H1 (cell line): ENCODE results near the gene GPR25. TPM values are rescaled to one million over a fixed set of nuclear protein-coding genes. Genes with fewer than 3 reads are reported as not detected.

ENCODE experiments used
- CTCF ChIA-PET: fragments of 300-600 bp; sonication (Branson Sonifier 250); formaldehyde crosslinking; loops from one replicate; lab custom pipeline; 2021; ENCODE audit not compliant: partially characterized antibody; lab: Charles Lee
- POLR2A ChIA-PET: fragments of 300-600 bp; sonication (Branson Sonifier 250); formaldehyde crosslinking; loops from one replicate; lab custom pipeline; 2021; ENCODE audit warnings: inconsistent platforms; ENCODE audit not compliant: partially characterized antibody; lab: Charles Lee
- DNase-seq, 2 experiments: peaks; one replicate each; pipeline versions ENCODE4 v3.0.0 to v3.0.0-alpha.2; 2010 to 2022; ENCODE audit warnings: low spot score in 2 of 2, low read depth in 1 of 2, mixed read lengths in 1 of 2
- FAIRE-seq: peaks from 2 replicates; lab custom pipeline; 2011; peaks lifted over from hg19 to GRCh38; lab: Jason Lieb, UNC
- H2AFZ ChIP-seq: 2 replicates; pipeline ENCODE4 v1.8.1; 2012; ENCODE audit warnings: low read length, inconsistent platforms
- H2AK5ac ChIP-seq: 2 replicates; pipeline ENCODE4 v1.6.1; 2013; ENCODE audit warnings: low read depth, low read length
- H2BK120ac ChIP-seq: replicated peaks from 2 replicates; pipeline ENCODE3; 2013; ENCODE audit warnings: low read depth, low read length, inconsistent platforms
- H2BK12ac ChIP-seq: 2 replicates; pipeline ENCODE4 v1.6.1; 2013; ENCODE audit warnings: low read depth, low read length
- H2BK15ac ChIP-seq: 2 replicates; pipeline ENCODE4 v1.6.1; 2013; ENCODE audit warnings: low read length
- H2BK20ac ChIP-seq: 2 replicates; pipeline ENCODE4 v1.6.1; 2013; ENCODE audit warnings: low read length
- H2BK5ac ChIP-seq: 2 replicates; pipeline ENCODE4 v1.6.1; 2013; ENCODE audit warnings: low read depth, low read length
- H3K14ac ChIP-seq: 2 replicates; pipeline ENCODE4 v1.6.1; 2013; ENCODE audit warnings: inconsistent platforms; ENCODE audit not compliant: insufficient read length
- H3K18ac ChIP-seq: 2 replicates; pipeline ENCODE4 v1.6.1; 2013; ENCODE audit warnings: low read length; ENCODE audit errors: extremely low read depth
- H3K23ac ChIP-seq: 2 replicates; pipeline ENCODE4 v1.6.1; 2013; ENCODE audit warnings: inconsistent platforms; ENCODE audit not compliant: insufficient read length
- H3K23me2 ChIP-seq: 2 replicates; pipeline ENCODE4 v1.6.1; 2013; ENCODE audit warnings: low read depth, low read length
- H3K27ac ChIP-seq: 2 replicates; pipeline ENCODE4 v1.6.1; 2011; ENCODE audit warnings: low read depth, low read length, inconsistent platforms
- H3K27me3 ChIP-seq, 4 experiments: replicated peaks in 1 of 4; 1 replicate in 1 of 4; 2 replicates in 3 of 4; pipeline versions ENCODE4 v1.6.1 to v1.8.1; 2011 to 2013; ENCODE audit warnings: low read length in 3 of 4, mild to moderate bottlenecking in 3 of 4, inconsistent platforms in 2 of 4, mixed read lengths in 2 of 4, moderate library complexity in 1 of 4; ENCODE audit not compliant: control insufficient read depth in 3 of 4, insufficient read depth in 3 of 4; ENCODE audit errors: extremely low read depth in 1 of 4
- H3K36me3 ChIP-seq, 4 experiments: 2 replicates each; pipeline versions ENCODE4 v1.6.1 to v1.8.1; 2011 to 2013; ENCODE audit warnings: mild to moderate bottlenecking in 4 of 4, low read length in 3 of 4, moderate library complexity in 2 of 4, control low read depth in 1 of 4, inconsistent platforms in 1 of 4; ENCODE audit not compliant: insufficient read depth in 4 of 4, control insufficient read depth in 2 of 4
- H3K4ac ChIP-seq: replicated peaks from 2 replicates; pipeline ENCODE3; 2013; ENCODE audit warnings: low read length, low read depth, mixed read lengths, inconsistent platforms; ENCODE audit not compliant: insufficient read length
- H3K4me1 ChIP-seq, 4 experiments: replicated peaks in 1 of 4; 1 replicate in 1 of 4; 2 replicates in 3 of 4; pipeline versions ENCODE4 v1.6.1 to v1.8.1; 2011 to 2013; ENCODE audit warnings: low read length in 3 of 4, inconsistent platforms in 2 of 4, mixed read lengths in 1 of 4; ENCODE audit not compliant: insufficient read depth in 4 of 4, control insufficient read depth in 3 of 4
- H3K4me2 ChIP-seq, 2 experiments: 2 replicates each; pipeline versions ENCODE4 v1.6.1 to v1.8.1; 2011 to 2013; ENCODE audit warnings: low read depth in 2 of 2, low read length in 2 of 2, control low read depth in 1 of 2, inconsistent platforms in 1 of 2, mild to moderate bottlenecking in 1 of 2; ENCODE audit not compliant: insufficient read depth in 1 of 2
- H3K4me3 ChIP-seq, 4 experiments: fragments of 200-600, 300-600 bp in 1 of 4; sonication (generic), shearing (Covaris generic), sonication (Bioruptor Twin) in 1 of 4; 2 replicates each; pipeline versions ENCODE4 v1.5.1 to v1.8.1; 2011 to 2016; ENCODE audit warnings: low read length in 4 of 4, low read depth in 3 of 4, control low read depth in 2 of 4, inconsistent platforms in 2 of 4, mild to moderate bottlenecking in 2 of 4, mixed read lengths in 1 of 4, moderate library complexity in 1 of 4; ENCODE audit not compliant: insufficient read depth in 2 of 4; ENCODE audit errors: extremely low read depth in 1 of 4
- H3K56ac ChIP-seq: replicated peaks from 2 replicates; pipeline ENCODE3; 2013; ENCODE audit warnings: low read depth, mild to moderate bottlenecking, mixed read lengths, low read length, inconsistent platforms; ENCODE audit not compliant: insufficient read length
- H3K79me1 ChIP-seq: 2 replicates; pipeline ENCODE4 v1.6.1; 2013; ENCODE audit warnings: low read depth, low read length, control low read depth
- H3K79me2 ChIP-seq, 2 experiments: 2 replicates each; pipeline versions ENCODE4 v1.6.1 to v1.8.1; 2012 to 2013; ENCODE audit warnings: low read length in 2 of 2, mild to moderate bottlenecking in 2 of 2, inconsistent platforms in 1 of 2; ENCODE audit not compliant: insufficient read depth in 2 of 2, control insufficient read depth in 1 of 2
- H3K9ac ChIP-seq, 4 experiments: replicated peaks in 1 of 4; 1 replicate in 1 of 4; 2 replicates in 3 of 4; pipeline versions ENCODE4 v1.6.1 to v1.8.1; 2011 to 2013; ENCODE audit warnings: low read depth in 3 of 4, low read length in 3 of 4, control low read depth in 2 of 4, mild to moderate bottlenecking in 2 of 4, moderate library complexity in 2 of 4, inconsistent platforms in 1 of 4; ENCODE audit errors: extremely low read depth in 1 of 4
- H3K9me3 ChIP-seq, 2 experiments: 2 replicates each; pipeline versions ENCODE4 v1.6.1 to v1.8.1; 2012 to 2013; ENCODE audit warnings: mild to moderate bottlenecking in 2 of 2, moderate library complexity in 2 of 2, control low read depth in 1 of 2, inconsistent platforms in 1 of 2, low read depth in 1 of 2, low read length in 1 of 2, mixed read lengths in 1 of 2; ENCODE audit not compliant: insufficient read depth in 2 of 2
- H4K20me1 ChIP-seq, 2 experiments: replicated peaks in 1 of 2; 2 replicates each; pipeline versions ENCODE3 to v1.8.1; 2011 to 2013; ENCODE audit warnings: inconsistent platforms in 2 of 2, low read length in 2 of 2, mild to moderate bottlenecking in 1 of 2; ENCODE audit not compliant: insufficient read depth in 2 of 2, control insufficient read depth in 1 of 2
- H4K5ac ChIP-seq: 2 replicates; pipeline ENCODE4 v1.6.1; 2013; ENCODE audit warnings: low read length, low read depth, mixed read lengths, inconsistent platforms; ENCODE audit not compliant: insufficient read length
- H4K8ac ChIP-seq: 2 replicates; pipeline ENCODE4 v1.8.0; 2013; ENCODE audit warnings: mild to moderate bottlenecking, moderate library complexity, low read length, inconsistent platforms; ENCODE audit not compliant: insufficient read depth; ENCODE audit errors: extremely low read depth
- H4K91ac ChIP-seq: replicated peaks from 2 replicates; pipeline ENCODE3; 2013; ENCODE audit warnings: low read length, mixed read lengths, inconsistent platforms; ENCODE audit not compliant: insufficient read length
- CBX8 ChIP-seq: fragments of 300-800, 300-1000 bp; sonication (generic); IDR thresholded peaks from 2 replicates; pipeline ENCODE4 v1.7.1; 2016; ENCODE audit warnings: low read depth, low read length, borderline replicate concordance
- GABPA ChIP-seq: IDR thresholded peaks from 2 replicates; pipeline ENCODE4 v1.6.1; 2011; ENCODE audit warnings: mild to moderate bottlenecking, low read length, moderate library complexity, borderline replicate concordance; ENCODE audit not compliant: insufficient read depth
- HDAC2 ChIP-seq, 2 experiments: fragments of 300-600 bp in 1 of 2; sonication (generic) in 1 of 2; IDR thresholded peaks; 2 replicates each; pipeline ENCODE4 v1.6.1; 2011 to 2012; ENCODE audit warnings: low read depth in 2 of 2, low read length in 2 of 2, mild to moderate bottlenecking in 2 of 2, moderate library complexity in 2 of 2, borderline replicate concordance in 1 of 2, inconsistent platforms in 1 of 2
- KDM5A ChIP-seq: fragments of 200-600 bp; IDR thresholded peaks from 2 replicates; pipeline ENCODE4 v1.7.1; 2012; ENCODE audit warnings: mild to moderate bottlenecking, low read length, inconsistent platforms, mixed read lengths
- PHF8 ChIP-seq: fragments of 200-600 bp; sonication (generic); conservative IDR thresholded peaks from 2 replicates; pipeline ENCODE4 v1.7.1; 2012; ENCODE audit warnings: low read depth, mild to moderate bottlenecking, inconsistent platforms, low read length, moderate library complexity
- SIRT6 ChIP-seq: IDR thresholded peaks from one replicate; pipeline ENCODE4 v1.7.1; 2012; ENCODE audit warnings: low read length, inconsistent platforms
- WGBS, 2 experiments: shearing (Covaris generic) in 1 of 2; methylation state at CpG; one replicate each; pipeline versions ENCODE4 v1.1.6 to v1.1.7; 2013 to 2015; ENCODE audit warnings: low lambda C conversion rate in 2 of 2, mixed read lengths in 2 of 2, inconsistent platforms in 1 of 2, low coverage in 1 of 2, missing lambda C conversion rate in 1 of 2; ENCODE audit not compliant: insufficient replicate concordance in 2 of 2, insufficient coverage in 1 of 2, insufficient read length in 1 of 2; ENCODE audit errors: extremely low coverage in 1 of 2, missing lambda C conversion rate in 1 of 2; 5-methylcytosine and 5-hydroxymethylcytosine counted together
- polyA plus RNA-seq, 7 experiments: library from polyadenylated mRNA; depleted of rRNA in 3 of 7; stranded (reverse) in 5 of 7; unstranded in 2 of 7; fragments of >200 nt in 5 of 7; fragments of 200-250 nt in 2 of 7; gene quantifications; 1 replicate in 5 of 7; 2 replicates in 1 of 7; 4 replicates in 1 of 7; pipeline versions ENCODE4 v1.2.1 to v1.2.3, GENCODE V29; 2011 to 2013; ENCODE audit warnings: missing spikeins in 2 of 7, mixed read lengths in 2 of 7
- total RNA-seq: library from RNA; stranded (reverse); fragmentation: NEBNext Ultra II Directional; extraction: Animal tissue kit (Norgen Biotek cat#: 25700); gene quantifications from 2 replicates; pipeline ENCODE4 v1.2.1, GENCODE V29; 2021
- TF ChIP-seq, protein P1 (sequence below): IDR thresholded peaks from 2 replicates; pipeline ENCODE4 v1.6.1; 2012; ENCODE audit warnings: low read length, inconsistent platforms
- TF ChIP-seq, protein P2 (sequence below): IDR thresholded peaks from 2 replicates; pipeline ENCODE4 v1.6.1; 2012; ENCODE audit warnings: inconsistent platforms

The GPR25 gene
- total and polyA plus RNA-seq, 2 of the 8 experiments (the other 6 are each of a cell fraction or from before 2014, with no cell fraction given), result not detected

DNA sequence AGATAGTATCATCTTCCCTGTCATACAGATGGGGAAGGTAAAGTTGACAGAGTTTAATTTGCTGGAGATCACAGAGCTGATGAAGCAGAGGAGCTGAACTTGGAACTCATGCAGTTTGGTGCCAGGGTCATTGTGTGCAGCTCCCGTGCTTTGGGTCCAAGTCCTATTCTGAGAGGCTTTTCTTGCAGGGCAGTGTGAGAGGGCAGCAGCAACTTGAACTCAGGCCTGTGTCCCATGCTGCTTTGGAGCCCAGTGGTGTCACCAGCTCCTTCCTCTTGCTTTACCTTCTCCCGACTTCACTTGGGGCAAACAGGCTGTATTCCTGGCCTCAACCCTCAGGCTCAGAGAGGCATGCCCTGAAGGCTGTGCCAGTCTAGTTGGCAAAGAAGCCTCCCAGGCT is 46.6 kb downstream of the GPR25 start:
- H2BK15ac ChIP-seq, result no peak overlapping the region
- no peak overlapping the region for H2BK5ac ChIP-seq
- H3K27ac ChIP-seq, result no peak overlapping the region
- H3K9ac ChIP-seq, result no peak overlapping the region
- POLR2A ChIA-PET, result interaction anchor here (0.9 to 1.9 kb wide), 4 partner anchors 13 to 28 kb away, joined by 3 to 11 read pairs (median 6); no protein-coding TSS in a partner anchor
- H3K14ac ChIP-seq, result no peak overlapping the region
- no peaks in the 10 kb centered on the region for H3K79me2 ChIP-seq
- no peak for FAIRE-seq
- H3K4ac ChIP-seq, result no peak overlapping the region
- no peaks in the 10 kb centered on the region for H3K9me3 ChIP-seq
- H3K27me3 ChIP-seq, result no peaks in the 10 kb centered on the region
- H3K79me1 ChIP-seq, result no peaks in the 10 kb centered on the region
- H3K23ac ChIP-seq, result no peak overlapping the region
- no peak overlapping the region for H2BK20ac ChIP-seq
- H2AK5ac ChIP-seq, result no peak overlapping the region
- no peak overlapping the region for H2AFZ ChIP-seq
- no peak overlapping the region for H3K4me3 ChIP-seq
- DNase-seq, result no peak
- H3K18ac ChIP-seq, result no peak overlapping the region
- H2BK120ac ChIP-seq, result no peak overlapping the region
- no peaks in the 10 kb centered on the region; the same call in 1 of the 2 replicates for H3K23me2 ChIP-seq
- H4K5ac ChIP-seq, result no peak overlapping the region
- H3K36me3 ChIP-seq, result no peaks in the 10 kb centered on the region
- no peak overlapping the region for H3K4me2 ChIP-seq
- H3K56ac ChIP-seq, result no peak overlapping the region
- CTCF ChIA-PET, result interaction anchor here (0.8 to 1.9 kb wide), 9 partner anchors 19 to 384 kb away, joined by 3 to 6 read pairs (median 3); no protein-coding TSS in a partner anchor
- peaks cover 0 to 7% (median 5%) of the 10 kb centered on the region in 4 experiments; a peak in 3 of 7 replicates for H3K4me1 ChIP-seq
- H4K91ac ChIP-seq, result no peak overlapping the region
- no peak overlapping the region for H2BK12ac ChIP-seq
- 94% methylated on average over 2 of the region's 2 CpGs; no CpG with 5 or more reads in 1 of the 2 experiments for WGBS, 2 experiments
- no peak overlapping the region for H4K8ac ChIP-seq
- no peaks in the 10 kb centered on the region for H4K20me1 ChIP-seq
- TF ChIP-seq HDAC2 (IDR thresholded peaks at IDR 0.05; ENCODE audit: borderline replicate concordance in 1 of 2, low read depth in 2 of 2, low read length in 2 of 2) (no peak), CBX8 (no peak), KDM5A (no peak), GABPA (no peak), SIRT6 (no peak), PHF8 (no peak)
- TF ChIP-seq, protein P1, sequence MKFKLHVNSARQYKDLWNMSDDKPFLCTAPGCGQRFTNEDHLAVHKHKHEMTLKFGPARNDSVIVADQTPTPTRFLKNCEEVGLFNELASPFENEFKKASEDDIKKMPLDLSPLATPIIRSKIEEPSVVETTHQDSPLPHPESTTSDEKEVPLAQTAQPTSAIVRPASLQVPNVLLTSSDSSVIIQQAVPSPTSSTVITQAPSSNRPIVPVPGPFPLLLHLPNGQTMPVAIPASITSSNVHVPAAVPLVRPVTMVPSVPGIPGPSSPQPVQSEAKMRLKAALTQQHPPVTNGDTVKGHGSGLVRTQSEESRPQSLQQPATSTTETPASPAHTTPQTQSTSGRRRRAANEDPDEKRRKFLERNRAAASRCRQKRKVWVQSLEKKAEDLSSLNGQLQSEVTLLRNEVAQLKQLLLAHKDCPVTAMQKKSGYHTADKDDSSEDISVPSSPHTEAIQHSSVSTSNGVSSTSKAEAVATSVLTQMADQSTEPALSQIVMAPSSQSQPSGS, result no peak
- TF ChIP-seq, protein P2, sequence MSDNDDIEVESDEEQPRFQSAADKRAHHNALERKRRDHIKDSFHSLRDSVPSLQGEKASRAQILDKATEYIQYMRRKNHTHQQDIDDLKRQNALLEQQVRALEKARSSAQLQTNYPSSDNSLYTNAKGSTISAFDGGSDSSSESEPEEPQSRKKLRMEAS, result no peak
